HepG2 (cell line): ENCODE data around the gene CNBD2. TPM values are rescaled to one million over a fixed set of nuclear protein-coding genes. Genes with fewer than 3 reads are reported as not detected.
A peak's percentile ranks its signal among the peaks of the same experiment; 100 is the strongest.

Experiments
- ATAC-seq: fragments of 200-7000 bp; cut with Tn5 transposase; 3 replicates; pipeline ENCODE4 v1.9.1; 2020; ENCODE audit warnings: mild to moderate bottlenecking, moderate library complexity
- BruUV-seq: library from RNA; stranded (reverse); fragments of 400-500 nt; replicated peaks from 2 replicates; lab custom pipeline; 2021; lab: Mats Ljungman, UMichigan
- CTCF ChIA-PET: fragments of 300-600 bp; formaldehyde crosslinking; extraction: SDS; loops from one replicate; lab custom pipeline; 2021; ENCODE audit warnings: low total read pairs, inconsistent platforms, low intra/inter-chr PET ratio; lab: Yijun Ruan, JAX
- POLR2A ChIA-PET: fragments of 350-600 bp; sonication (Branson Sonifier 250); formaldehyde crosslinking; loops from one replicate; lab custom pipeline; 2020; ENCODE audit warnings: antibody characterized with exemption, inconsistent platforms; lab: Yijun Ruan, JAX
- DNase-seq: peaks from one replicate; pipeline ENCODE4 v3.0.0-alpha.2; 2015; ENCODE audit warnings: low spot score
- FAIRE-seq: peaks from 3 replicates; lab custom pipeline; 2011; peaks lifted over from hg19 to GRCh38; lab: Jason Lieb, UNC
- H2AFZ ChIP-seq: one replicate; pipeline ENCODE4 v1.6.1; 2011; ENCODE audit warnings: low read length, inconsistent platforms
- H3K27ac ChIP-seq: fragments of 300-600 bp; 3 replicates; pipeline ENCODE4 v1.8.0; 2011; ENCODE audit warnings: mixed run types, mild to moderate bottlenecking, mixed read lengths, low read length, inconsistent platforms; ENCODE audit not compliant: insufficient read depth; ENCODE audit errors: extremely low read length
- H3K27me3 ChIP-seq, 2 experiments: fragments of 200-600 bp in 1 of 2; 2 replicates in 1 of 2; 3 replicates in 1 of 2; pipeline versions ENCODE4 v1.6.0 to v1.8.0; 2011; ENCODE audit warnings: low read length in 2 of 2, mild to moderate bottlenecking in 2 of 2, moderate library complexity in 2 of 2, inconsistent platforms in 1 of 2; ENCODE audit not compliant: insufficient read depth in 2 of 2, control insufficient read depth in 1 of 2
- H3K36me3 ChIP-seq, 2 experiments: fragments of 200-600 bp in 1 of 2; replicated peaks in 1 of 2; 2 replicates in 1 of 2; 3 replicates in 1 of 2; pipeline versions ENCODE4 v1.5.1 to v1.8.0; 2011; ENCODE audit warnings: low read length in 2 of 2, inconsistent platforms in 1 of 2; ENCODE audit not compliant: insufficient read depth in 2 of 2, control insufficient read depth in 1 of 2
- H3K4me1 ChIP-seq: 2 replicates; pipeline ENCODE4 v1.5.1; 2012; ENCODE audit warnings: low read length, inconsistent platforms; ENCODE audit not compliant: insufficient read depth
- H3K4me2 ChIP-seq: 2 replicates; pipeline ENCODE4 v1.6.0; 2011; ENCODE audit warnings: low read depth, low read length, inconsistent platforms
- H3K4me3 ChIP-seq, 3 experiments: fragments of 200-600 bp in 1 of 3; sonication (generic), shearing (Covaris generic) in 1 of 3; replicated peaks in 1 of 3; 2 replicates each; pipeline ENCODE4 v1.5.1; 2011 to 2016; ENCODE audit warnings: low read length in 3 of 3, inconsistent platforms in 2 of 3, low read depth in 2 of 3, mild to moderate bottlenecking in 2 of 3, control low read depth in 1 of 3, mixed read lengths in 1 of 3; ENCODE audit not compliant: insufficient read depth in 1 of 3
- H3K79me2 ChIP-seq: one replicate; pipeline ENCODE4 v1.6.1; 2011; ENCODE audit warnings: low read length, inconsistent platforms; ENCODE audit not compliant: insufficient read depth
- H3K9ac ChIP-seq: 2 replicates; pipeline ENCODE4 v1.6.0; 2011; ENCODE audit warnings: mild to moderate bottlenecking, low read depth, low read length, inconsistent platforms; ENCODE audit not compliant: insufficient read depth
- H3K9me3 ChIP-seq: 2 replicates; pipeline ENCODE4 v1.5.1; 2012; ENCODE audit warnings: mild to moderate bottlenecking, low read length
- H4K20me1 ChIP-seq: 2 replicates; pipeline ENCODE4 v1.6.0; 2011; ENCODE audit warnings: inconsistent platforms, mild to moderate bottlenecking, low read length, moderate library complexity; ENCODE audit not compliant: insufficient read depth
- EHMT2 ChIP-seq: fragments of 200-600 bp; sonication (generic); IDR thresholded peaks from 2 replicates; pipeline ENCODE4 v1.7.0; 2017; ENCODE audit warnings: antibody characterized with exemption, low read depth, low read length, borderline replicate concordance
- FOXA3 ChIP-seq: IDR thresholded peaks from 2 replicates; pipeline ENCODE4 v1.6.1; 2016; ENCODE audit warnings: missing genetic modification reagents, missing compliant biosample characterization
- KLF6 ChIP-seq: IDR thresholded peaks from 2 replicates; pipeline ENCODE4 v1.8.0; 2016; ENCODE audit warnings: missing biosample characterization, missing genetic modification reagents
- ZNF12 ChIP-seq: sonication (generic); formaldehyde crosslinking; IDR thresholded peaks from 2 replicates; pipeline ENCODE4 v1.5.0; 2020; ENCODE audit warnings: missing genetic modification reagents
- ZNF296 ChIP-seq: sonication (generic); formaldehyde crosslinking; conservative IDR thresholded peaks from 2 replicates; pipeline ENCODE4 v1.5.0; 2020; ENCODE audit warnings: mild to moderate bottlenecking, missing genetic modification reagents
- ZNF326 ChIP-seq: sonication (generic); formaldehyde crosslinking; IDR thresholded peaks from 2 replicates; pipeline ENCODE4 v1.4.0; 2020; ENCODE audit warnings: missing genetic modification reagents, borderline replicate concordance
- ZNF704 ChIP-seq: sonication (generic); formaldehyde crosslinking; IDR thresholded peaks from 2 replicates; pipeline ENCODE4 v1.8.1; 2023; ENCODE audit warnings: mild to moderate bottlenecking, inconsistent platforms, moderate library complexity, missing genetic modification reagents, borderline replicate concordance
- ZNF724P ChIP-seq: sonication (generic); formaldehyde crosslinking; IDR thresholded peaks from 2 replicates; pipeline ENCODE4 v1.8.0; 2022; ENCODE audit warnings: missing genetic modification reagents, borderline replicate concordance
- ZNF772 ChIP-seq: sonication (generic); formaldehyde crosslinking; IDR thresholded peaks from 2 replicates; pipeline ENCODE4 v1.5.0; 2020; ENCODE audit warnings: mild to moderate bottlenecking, missing genetic modification reagents
- WGBS: methylation state at CpG from one replicate; pipeline ENCODE4 v1.1.6; 2017; ENCODE audit warnings: low lambda C conversion rate; 5-methylcytosine and 5-hydroxymethylcytosine counted together
- in situ Hi-C: cut with HindIII; loops from 2 replicates; pipeline ENCODE4 v1.10.0; 2017; ENCODE audit warnings: low pct_unique_long_range_greater_than_20kb; ENCODE audit not compliant: extremely low pct_ligation_motif_present
- intact Hi-C: fragments of 100-400 bp; cut with micrococcal nuclease; formaldehyde crosslinking; loops from one replicate; pipeline ENCODE4 v1.10.0; 2022; ENCODE audit not compliant: unreplicated experiment
- polyA plus RNA-seq, 8 experiments: library from polyadenylated mRNA; depleted of rRNA in 3 of 8; stranded (reverse) in 7 of 8; unstranded in 1 of 8; fragments of >200 nt; fragmentation: Illumina TruSeq in 4 of 8; extraction: Trizol in 4 of 8; gene quantifications; 2 replicates each; pipeline versions ENCODE4 v1.2.1 to v1.2.3, GENCODE V29; 2011 to 2016; ENCODE audit warnings: low read depth in 4 of 8, missing spikeins in 1 of 8, mixed read lengths in 1 of 8; ENCODE audit not compliant: insufficient read depth in 1 of 8
- total RNA-seq, 5 experiments: library from RNA; depleted of rRNA; stranded (reverse); fragments of >200 nt; fragmentation: Illumina TruSeq; extraction: Trizol; gene quantifications; 2 replicates each; pipeline ENCODE4 v1.2.3, GENCODE V29; 2016; ENCODE audit warnings: low read depth in 1 of 5
- TF ChIP-seq, protein P1 (sequence below): sonication (generic); formaldehyde crosslinking; IDR thresholded peaks from 2 replicates; pipeline ENCODE4 v1.8.0; 2022; ENCODE audit warnings: low read depth, missing genetic modification reagents
- TF ChIP-seq, protein P2 (sequence below): IDR thresholded peaks from 2 replicates; pipeline ENCODE4 v1.6.1; 2016; ENCODE audit warnings: low read depth, borderline replicate concordance

Gene CNBD2
- total and polyA plus RNA-seq, 2 of the 13 experiments (the other 11 are each of a cell fraction or from before 2014, with no cell fraction given), result 12.4 to 22.8 TPM

- Histone ChIP-seq H3K36me3 (peaks cover 29 to 51% of the 10 kb centered on the region in 2 experiments; a peak in 4 of 5 replicates), H4K20me1 (no peaks in the 10 kb centered on the region), H3K4me2 (no peak overlapping the region), H3K9me3 (no peaks in the 10 kb centered on the region), H3K27ac (no peak overlapping the region), H3K4me3 (no peak overlapping the region), H3K79me2 (no peaks in the 10 kb centered on the region), H3K9ac (no peak overlapping the region), H3K4me1 (no peaks in the 10 kb centered on the region), H3K27me3 (no peaks in the 10 kb centered on the region), H2AFZ (no peak overlapping the region)
- FAIRE-seq (no peak), DNase-seq (no peak), ATAC-seq (no peak)
- ChIA-PET POLR2A (interaction anchor here (3.0 kb wide), 1 partner anchor 12 kb away, joined by 15 read pairs; the partner anchor contains the start of gene SCAND1), CTCF (no interaction called here)
- TSS peak; percentile 37 for BruUV-seq
- intact Hi-C loops, result no loop called here
- TF ChIP-seq, protein P1, sequence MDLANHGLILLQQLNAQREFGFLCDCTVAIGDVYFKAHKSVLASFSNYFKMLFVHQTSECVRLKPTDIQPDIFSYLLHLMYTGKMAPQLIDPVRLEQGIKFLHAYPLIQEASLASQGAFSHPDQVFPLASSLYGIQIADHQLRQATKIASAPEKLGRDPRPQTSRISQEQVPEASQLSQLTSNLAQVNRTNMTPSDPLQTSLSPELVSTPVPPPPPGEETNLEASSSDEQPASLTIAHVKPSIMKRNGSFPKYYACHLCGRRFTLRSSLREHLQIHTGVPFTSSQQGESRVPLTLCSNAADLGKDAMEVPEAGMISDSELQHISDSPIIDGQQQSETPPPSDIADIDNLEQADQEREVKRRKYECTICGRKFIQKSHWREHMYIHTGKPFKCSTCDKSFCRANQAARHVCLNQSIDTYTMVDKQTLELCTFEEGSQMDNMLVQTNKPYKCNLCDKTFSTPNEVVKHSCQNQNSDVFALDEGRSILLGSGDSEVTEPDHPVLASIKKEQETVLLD, result no peak
- TF ChIP-seq ZNF724P, result no peak
- TF ChIP-seq, protein P2, sequence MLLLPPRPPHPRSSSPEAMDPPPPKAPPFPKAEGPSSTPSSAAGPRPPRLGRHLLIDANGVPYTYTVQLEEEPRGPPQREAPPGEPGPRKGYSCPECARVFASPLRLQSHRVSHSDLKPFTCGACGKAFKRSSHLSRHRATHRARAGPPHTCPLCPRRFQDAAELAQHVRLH (CRISPR knock-in tag), result no peak
- TF ChIP-seq KLF6 (CRISPR knock-in tag), result no peak
- no peak for TF ChIP-seq ZNF296 (CRISPR knock-in tag)
- TF ChIP-seq ZNF704, result no peak
- TF ChIP-seq ZNF772 (CRISPR knock-in tag), result no peak
- no peak for TF ChIP-seq EHMT2
- TF ChIP-seq ZNF12, result no peak
- TF ChIP-seq ZNF326 (CRISPR knock-in tag), result no peak
- no peak for TF ChIP-seq FOXA3 (CRISPR knock-in tag)
- in situ Hi-C loops, result no loop called here
- 93% methylated on average over 2 of the region's 2 CpGs for WGBS
These were observed 26.1 kb upstream of the CNBD2 start for GRCh38 chr20:35942243-35942642.
